ENCODE data around the gene LOXHD1. TPM values are rescaled to one million over a fixed set of nuclear protein-coding genes. Genes with fewer than 3 reads are reported as not detected.

Gene LOXHD1
- total and polyA plus RNA-seq, 2 donors (not counting 1 experiment from before 2014, with no cell fraction given), result not detected

- Mint-ChIP-seq H3K4me3 (no peak overlapping the region), H3K27me3 (peaks cover 28% of the 10 kb centered on the region), H3K4me1 (no peaks in the 10 kb centered on the region), H3K27ac (no peak overlapping the region), H3K9me3 (ENCODE audit: insufficient read depth) (no peaks in the 10 kb centered on the region)
- Histone ChIP-seq H3K4me1 (ENCODE audit: control insufficient read depth in 2 of 2, insufficient read depth in 2 of 2, low read length in 2 of 2) (no peaks in the 10 kb centered on the region), H3K27ac (ENCODE audit: low read length in 2 of 2) (no peak overlapping the region), H3K9ac (ENCODE audit: low read length) (no peak overlapping the region), H3K36me3 (replicated peaks in 1 of 2; ENCODE audit: control extremely low read depth in 1 of 2, control insufficient read depth in 1 of 2, extremely low read depth in 1 of 2, insufficient read depth in 2 of 2, low read length in 1 of 2) (no peaks in the 10 kb centered on the region), H3K79me2 (ENCODE audit: control insufficient read depth, insufficient read depth, low read length) (no peaks in the 10 kb centered on the region), H3K4me3 (ENCODE audit: control extremely low read depth in 1 of 5, extremely low read depth in 1 of 5, insufficient read depth in 1 of 5, low read depth in 2 of 5, low read length in 4 of 5) (no peak overlapping the region), H3K27me3 (replicated peaks in 1 of 4; ENCODE audit: control extremely low read depth in 1 of 4, control insufficient read depth in 3 of 4, insufficient read depth in 4 of 4, low read length in 3 of 4) (peaks cover 0 to 15% (median 2%) of the 10 kb centered on the region in 4 experiments), H3K9me3 (ENCODE audit: control extremely low read depth in 1 of 3, control insufficient read depth in 2 of 3, insufficient read depth in 1 of 3, low read length in 2 of 3) (no peaks in the 10 kb centered on the region), H2AFZ (ENCODE audit: insufficient read depth, low read depth, low read length, poor library complexity, severe bottlenecking) (no peak overlapping the region), H4K20me1 (ENCODE audit: control insufficient read depth, insufficient read depth, low read length, poor library complexity, severe bottlenecking) (no peaks in the 10 kb centered on the region), H3K4me2 (replicated peaks; ENCODE audit: low read depth, low read length, poor library complexity, severe bottlenecking) (no peak overlapping the region)
- TF ChIP-seq CTCF (IDR thresholded peaks at IDR 0.05) (no peak), EZH2 (IDR thresholded peaks at IDR 0.05; ENCODE audit: borderline replicate concordance, insufficient read depth, low read depth, low read length, poor library complexity, severe bottlenecking) (no peak)
- intact Hi-C loops (cut with micrococcal nuclease), result no loop called here
- CTCF ChIA-PET, result no interaction called here
- POLR2A ChIA-PET, result no interaction called here
- 60% methylated on average over 34 of the region's 35 CpGs for WGBS (ENCODE audit: insufficient coverage)
- ATAC-seq (ENCODE audit: low read depth) (no peak), DNase-seq (no peak)
These were observed 223.7 kb downstream of the LOXHD1 start for GRCh38 chr18:46433121-46433826.

GRCh38 chr18:46431522-46432171 is 225.4 kb downstream of the LOXHD1 start:
- Histone ChIP-seq H3K27me3 (replicated peaks in 1 of 4; ENCODE audit: control extremely low read depth in 1 of 4, control insufficient read depth in 3 of 4, insufficient read depth in 4 of 4, low read length in 3 of 4) (peaks cover 0 to 15% (median 2%) of the 10 kb centered on the region in 4 experiments), H3K9me3 (ENCODE audit: control extremely low read depth in 1 of 3, control insufficient read depth in 2 of 3, insufficient read depth in 1 of 3, low read length in 2 of 3) (no peaks in the 10 kb centered on the region), H3K27ac (ENCODE audit: low read length in 2 of 2) (no peak overlapping the region), H4K20me1 (ENCODE audit: control insufficient read depth, insufficient read depth, low read length, poor library complexity, severe bottlenecking) (no peaks in the 10 kb centered on the region), H3K4me3 (ENCODE audit: control extremely low read depth in 1 of 5, extremely low read depth in 1 of 5, insufficient read depth in 1 of 5, low read depth in 2 of 5, low read length in 4 of 5) (no peak overlapping the region), H2AFZ (ENCODE audit: insufficient read depth, low read depth, low read length, poor library complexity, severe bottlenecking) (no peak overlapping the region), H3K9ac (ENCODE audit: low read length) (no peak overlapping the region), H3K36me3 (replicated peaks in 1 of 2; ENCODE audit: control extremely low read depth in 1 of 2, control insufficient read depth in 1 of 2, extremely low read depth in 1 of 2, insufficient read depth in 2 of 2, low read length in 1 of 2) (no peaks in the 10 kb centered on the region), H3K4me2 (replicated peaks; ENCODE audit: low read depth, low read length, poor library complexity, severe bottlenecking) (no peak overlapping the region), H3K4me1 (ENCODE audit: control insufficient read depth in 2 of 2, insufficient read depth in 2 of 2, low read length in 2 of 2) (no peaks in the 10 kb centered on the region), H3K79me2 (ENCODE audit: control insufficient read depth, insufficient read depth, low read length) (no peaks in the 10 kb centered on the region)
- no peaks in the 10 kb centered on the region for H3K4me1 Mint-ChIP-seq
- H3K9me3 Mint-ChIP-seq (ENCODE audit: insufficient read depth), result no peaks in the 10 kb centered on the region
- ChIA-PET POLR2A (no interaction called here), CTCF (no interaction called here)
- TF ChIP-seq EZH2 (IDR thresholded peaks at IDR 0.05; ENCODE audit: borderline replicate concordance, insufficient read depth, low read depth, low read length, poor library complexity, severe bottlenecking) (no peak), CTCF (IDR thresholded peaks at IDR 0.05) (no peak)
- peaks cover 32% of the 10 kb centered on the region for H3K27me3 Mint-ChIP-seq
- H3K4me3 Mint-ChIP-seq, result no peak overlapping the region
- intact Hi-C loops (cut with micrococcal nuclease), result no loop called here
- WGBS (ENCODE audit: insufficient coverage), result 100% methylated on average over 2 of the region's 4 CpGs
- H3K27ac Mint-ChIP-seq, result no peak overlapping the region
- ATAC-seq (ENCODE audit: low read depth) (no peak), DNase-seq (no peak)

All from B cell (primary cell).